ENCODE measurements around the gene SETMAR.

The SETMAR gene

DNA sequence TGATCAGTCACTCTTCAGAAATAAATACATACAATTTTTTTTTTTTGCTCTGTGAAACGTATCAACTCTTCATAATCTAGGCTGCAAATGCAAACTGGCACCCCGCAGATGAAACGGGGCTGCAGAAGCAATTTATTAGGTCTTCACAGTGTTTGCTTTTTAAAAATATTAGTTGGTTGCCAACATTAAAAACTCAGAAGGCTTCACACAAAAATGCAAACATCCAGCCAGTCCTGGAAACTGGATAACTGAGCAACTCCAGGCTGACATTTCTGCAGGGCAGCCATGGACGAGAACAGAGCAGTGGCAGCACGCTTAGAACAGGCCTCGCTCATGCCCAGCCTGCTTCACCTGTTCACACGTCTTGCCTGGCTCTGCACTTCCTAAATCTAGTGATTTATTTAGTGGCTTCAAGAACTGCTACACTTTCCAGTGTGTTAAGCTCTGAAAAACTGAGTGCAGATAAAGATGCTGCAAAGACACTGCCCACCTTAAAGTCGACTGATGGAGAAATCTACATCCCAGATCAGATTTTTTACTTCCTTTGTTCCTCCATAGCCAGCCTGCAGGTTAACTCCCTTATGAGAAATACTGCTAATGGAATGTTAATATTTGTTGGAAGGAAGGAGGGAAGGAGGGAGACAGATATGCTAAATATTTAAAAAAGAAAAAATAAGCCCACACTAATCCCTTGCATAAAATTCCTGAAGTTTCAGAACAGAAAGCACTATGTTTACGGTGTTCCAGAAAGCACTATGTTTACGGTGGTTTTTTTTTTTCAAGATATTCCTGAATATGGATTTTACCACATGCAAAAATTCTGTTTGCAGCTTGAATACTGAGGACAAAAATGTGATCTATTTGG is 53.6 kb downstream of the SETMAR start:
- H3K4me3 ChIP-seq (ENCODE audit: low read length): no peak overlapping the region
- DNase-seq (ENCODE audit: low read depth): no peak
- TF ChIP-seq, protein P1, sequence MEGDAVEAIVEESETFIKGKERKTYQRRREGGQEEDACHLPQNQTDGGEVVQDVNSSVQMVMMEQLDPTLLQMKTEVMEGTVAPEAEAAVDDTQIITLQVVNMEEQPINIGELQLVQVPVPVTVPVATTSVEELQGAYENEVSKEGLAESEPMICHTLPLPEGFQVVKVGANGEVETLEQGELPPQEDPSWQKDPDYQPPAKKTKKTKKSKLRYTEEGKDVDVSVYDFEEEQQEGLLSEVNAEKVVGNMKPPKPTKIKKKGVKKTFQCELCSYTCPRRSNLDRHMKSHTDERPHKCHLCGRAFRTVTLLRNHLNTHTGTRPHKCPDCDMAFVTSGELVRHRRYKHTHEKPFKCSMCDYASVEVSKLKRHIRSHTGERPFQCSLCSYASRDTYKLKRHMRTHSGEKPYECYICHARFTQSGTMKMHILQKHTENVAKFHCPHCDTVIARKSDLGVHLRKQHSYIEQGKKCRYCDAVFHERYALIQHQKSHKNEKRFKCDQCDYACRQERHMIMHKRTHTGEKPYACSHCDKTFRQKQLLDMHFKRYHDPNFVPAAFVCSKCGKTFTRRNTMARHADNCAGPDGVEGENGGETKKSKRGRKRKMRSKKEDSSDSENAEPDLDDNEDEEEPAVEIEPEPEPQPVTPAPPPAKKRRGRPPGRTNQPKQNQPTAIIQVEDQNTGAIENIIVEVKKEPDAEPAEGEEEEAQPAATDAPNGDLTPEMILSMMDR (IDR thresholded peaks at IDR 0.05; ENCODE audit: insufficient read depth, low read depth, low read length, missing control alignments): no peak

DNA sequence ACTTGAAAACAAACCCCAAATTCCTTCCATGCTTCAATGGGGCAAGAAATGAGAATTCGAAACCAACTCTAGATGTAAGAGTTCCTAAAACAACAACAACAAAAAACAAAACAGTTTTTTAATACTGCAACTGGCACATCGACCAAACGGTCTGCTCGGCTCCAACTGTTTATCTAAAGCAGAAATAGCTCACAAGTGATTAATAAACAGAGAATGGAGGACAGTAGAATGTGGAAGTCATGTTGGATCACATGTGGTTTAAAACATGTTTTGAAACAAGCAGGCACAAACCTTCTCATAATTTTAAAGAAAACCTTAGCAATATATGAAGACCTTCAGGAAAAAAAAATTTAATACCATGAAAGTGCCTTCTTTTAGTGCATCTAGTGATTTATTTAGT is 55.1 kb downstream of the SETMAR start:
- no peak overlapping the region for H3K4me3 ChIP-seq (ENCODE audit: low read length)
- no peak for DNase-seq (ENCODE audit: low read depth)
- TF ChIP-seq, protein P1 (IDR thresholded peaks at IDR 0.05; ENCODE audit: insufficient read depth, low read depth, low read length, missing control alignments): no peak

DNA sequence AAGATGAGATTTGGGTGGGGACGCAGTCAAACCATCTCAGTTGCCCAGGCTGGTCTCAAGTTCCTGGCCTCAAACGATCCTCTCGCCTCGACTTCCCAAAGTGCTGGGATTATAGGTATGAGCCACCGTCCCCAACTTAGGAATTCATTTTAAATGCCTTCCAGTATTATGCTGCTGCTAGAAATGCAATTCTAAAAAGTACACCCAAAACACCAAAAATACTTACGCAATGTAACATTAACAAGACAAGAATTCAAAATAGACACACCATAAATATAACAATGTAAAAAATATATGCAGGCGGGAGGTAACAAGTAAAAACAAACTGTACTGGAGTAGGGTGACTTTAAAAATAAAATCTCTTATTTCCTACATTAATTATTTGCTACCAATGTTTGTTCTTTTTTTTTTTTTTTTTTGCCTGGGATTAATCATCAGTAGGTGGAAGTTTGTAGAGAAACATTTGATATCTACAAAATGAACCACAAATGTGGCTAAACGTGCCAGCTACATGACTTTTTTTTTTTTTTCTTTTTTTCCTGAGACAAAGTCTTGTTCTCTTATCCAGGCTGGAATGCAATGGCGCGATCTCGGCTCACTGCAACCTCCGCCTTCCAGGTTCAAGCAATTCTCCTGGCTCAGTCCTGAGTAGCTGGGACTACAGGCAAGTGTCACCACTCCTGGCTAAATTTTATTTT is 56.8 kb downstream of the SETMAR start:
- TF ChIP-seq, protein P1 (IDR thresholded peaks at IDR 0.05; ENCODE audit: insufficient read depth, low read depth, low read length, missing control alignments): no peak

DNA sequence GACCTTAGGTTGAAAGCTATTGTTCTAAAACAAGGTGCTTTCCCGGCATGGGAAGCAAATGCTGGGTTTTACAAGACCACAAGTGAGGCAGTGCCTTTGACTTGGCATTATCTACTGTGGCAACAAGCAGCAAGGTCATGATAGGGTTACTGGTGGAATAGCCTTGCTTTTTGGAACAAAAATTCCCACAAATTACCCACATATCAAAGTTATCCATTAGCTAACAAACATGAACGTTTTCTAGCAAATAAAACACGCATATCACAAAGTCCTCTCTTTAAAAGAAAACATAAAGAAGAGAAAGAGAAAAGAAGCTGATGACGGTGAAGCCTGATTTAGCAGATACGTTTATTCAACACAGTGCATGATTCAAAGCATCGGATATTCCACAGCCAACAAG is 57.6 kb downstream of the SETMAR start:
- DNase-seq (ENCODE audit: low read depth): no peak
- no peak overlapping the region for H3K4me3 ChIP-seq (ENCODE audit: low read length)
- TF ChIP-seq, protein P1 (IDR thresholded peaks at IDR 0.05; ENCODE audit: insufficient read depth, low read depth, low read length, missing control alignments): no peak

More for the DNA sequence above, 56.8 kb downstream of the SETMAR start:
- H3K4me3 ChIP-seq (ENCODE audit: low read length): no peak overlapping the region
- no peak for DNase-seq (ENCODE audit: low read depth)

DNA sequence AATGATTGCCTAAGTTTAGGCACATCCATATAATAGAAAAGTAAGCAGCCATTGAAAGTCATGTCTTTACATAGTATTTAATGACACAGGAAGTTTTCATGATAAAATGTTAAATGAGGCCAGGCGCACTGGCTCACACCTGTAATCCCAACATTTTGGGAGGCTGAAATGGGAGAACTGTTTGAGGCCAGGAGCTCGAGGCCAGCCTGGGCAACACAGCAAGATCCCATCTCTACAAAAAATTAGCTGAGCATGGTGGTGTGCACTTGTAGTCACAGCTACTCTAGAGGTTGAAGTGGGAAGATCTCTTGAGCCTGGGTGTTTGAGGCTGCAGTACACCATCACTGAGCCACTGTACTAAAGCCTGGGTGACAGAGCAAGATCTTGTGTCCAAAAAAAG is 59.4 kb downstream of the SETMAR start:
- no peak overlapping the region for H3K4me3 ChIP-seq (ENCODE audit: low read length)
- DNase-seq (ENCODE audit: low read depth): no peak
- TF ChIP-seq, protein P1 (IDR thresholded peaks at IDR 0.05; ENCODE audit: insufficient read depth, low read depth, low read length, missing control alignments): no peak

Measured in epithelial cell of esophagus (primary cell).